ENCODE data around the gene BRINP3. TPM values are rescaled to one million over a fixed set of nuclear protein-coding genes. Genes with fewer than 3 reads are reported as not detected.
A peak's percentile ranks its signal among the peaks of the same experiment; 100 is the strongest.

Gene BRINP3
- polyA plus RNA-seq, 1 donor from 2014 or later = 7.7 TPM

GRCh38 chr1:190104961-190105360 lies 372.7 kb downstream of the BRINP3 start:
- Histone ChIP-seq H3K27ac (ENCODE audit: low read length) (no peak overlapping the region), H3K36me3 (ENCODE audit: insufficient read depth, low read length) (no peaks in the 10 kb centered on the region), H3K9me3 (ENCODE audit: low read length) (no peaks in the 10 kb centered on the region)

DNA sequence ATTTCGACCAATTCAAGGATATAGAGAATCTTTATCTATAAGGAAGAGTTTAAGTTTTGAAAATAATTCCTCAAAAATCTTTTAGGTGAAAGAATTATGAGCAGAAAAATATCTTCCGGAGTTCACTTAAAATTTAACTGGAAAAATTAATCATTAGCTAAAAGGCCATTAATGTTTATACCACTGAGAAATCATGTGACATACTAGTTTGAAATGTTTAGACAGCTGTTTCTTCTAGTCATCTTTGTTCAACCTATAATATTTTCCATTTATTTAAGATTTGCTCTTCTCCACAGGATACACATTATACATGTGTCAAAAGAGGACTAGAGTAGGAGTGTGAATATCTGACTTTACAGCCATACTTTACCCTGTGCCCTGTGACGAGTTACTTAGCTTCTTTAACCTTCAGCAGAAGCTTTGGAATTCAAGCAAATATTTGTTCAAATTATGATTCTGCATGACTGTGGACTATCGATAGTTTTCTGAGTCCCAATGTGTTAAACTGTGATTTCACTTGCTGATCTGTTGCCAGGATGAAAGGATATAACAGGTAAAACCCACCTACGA lies 374.8 kb downstream of the BRINP3 start:
- TF ChIP-seq CTCF (IDR thresholded peaks at IDR 0.05; ENCODE audit: poor library complexity, severe bottlenecking) (no peak), TAF1 (IDR thresholded peaks at IDR 0.05; ENCODE audit: low read depth) (no peak), RAD21 (conservative IDR thresholded peaks at IDR 0.05) (no peak), EZH2 (IDR thresholded peaks at IDR 0.05; ENCODE audit: borderline replicate concordance, insufficient read depth, low read length, poor library complexity, severe bottlenecking) (no peak), MXI1 (conservative IDR thresholded peaks at IDR 0.05; ENCODE audit: poor library complexity, severe bottlenecking) (no peak), EP300 (conservative IDR thresholded peaks at IDR 0.05; ENCODE audit: poor library complexity, severe bottlenecking) (peak; percentile 38), SMC3 (conservative IDR thresholded peaks at IDR 0.05; ENCODE audit: poor library complexity) (no peak), POLR2AphosphoS5 (IDR thresholded peaks at IDR 0.05) (peak; percentile 24)
- TF ChIP-seq, protein P1, sequence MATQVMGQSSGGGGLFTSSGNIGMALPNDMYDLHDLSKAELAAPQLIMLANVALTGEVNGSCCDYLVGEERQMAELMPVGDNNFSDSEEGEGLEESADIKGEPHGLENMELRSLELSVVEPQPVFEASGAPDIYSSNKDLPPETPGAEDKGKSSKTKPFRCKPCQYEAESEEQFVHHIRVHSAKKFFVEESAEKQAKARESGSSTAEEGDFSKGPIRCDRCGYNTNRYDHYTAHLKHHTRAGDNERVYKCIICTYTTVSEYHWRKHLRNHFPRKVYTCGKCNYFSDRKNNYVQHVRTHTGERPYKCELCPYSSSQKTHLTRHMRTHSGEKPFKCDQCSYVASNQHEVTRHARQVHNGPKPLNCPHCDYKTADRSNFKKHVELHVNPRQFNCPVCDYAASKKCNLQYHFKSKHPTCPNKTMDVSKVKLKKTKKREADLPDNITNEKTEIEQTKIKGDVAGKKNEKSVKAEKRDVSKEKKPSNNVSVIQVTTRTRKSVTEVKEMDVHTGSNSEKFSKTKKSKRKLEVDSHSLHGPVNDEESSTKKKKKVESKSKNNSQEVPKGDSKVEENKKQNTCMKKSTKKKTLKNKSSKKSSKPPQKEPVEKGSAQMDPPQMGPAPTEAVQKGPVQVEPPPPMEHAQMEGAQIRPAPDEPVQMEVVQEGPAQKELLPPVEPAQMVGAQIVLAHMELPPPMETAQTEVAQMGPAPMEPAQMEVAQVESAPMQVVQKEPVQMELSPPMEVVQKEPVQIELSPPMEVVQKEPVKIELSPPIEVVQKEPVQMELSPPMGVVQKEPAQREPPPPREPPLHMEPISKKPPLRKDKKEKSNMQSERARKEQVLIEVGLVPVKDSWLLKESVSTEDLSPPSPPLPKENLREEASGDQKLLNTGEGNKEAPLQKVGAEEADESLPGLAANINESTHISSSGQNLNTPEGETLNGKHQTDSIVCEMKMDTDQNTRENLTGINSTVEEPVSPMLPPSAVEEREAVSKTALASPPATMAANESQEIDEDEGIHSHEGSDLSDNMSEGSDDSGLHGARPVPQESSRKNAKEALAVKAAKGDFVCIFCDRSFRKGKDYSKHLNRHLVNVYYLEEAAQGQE (IDR thresholded peaks at IDR 0.05; ENCODE audit: borderline replicate concordance) = no peak
- no peaks in the 10 kb centered on the region for H3K79me2 ChIP-seq (replicated peaks; ENCODE audit: insufficient read depth, low read length)
- no peaks in the 10 kb centered on the region for H3K9me2 ChIP-seq (ENCODE audit: insufficient read depth, low read length)
- H2AFZ ChIP-seq (ENCODE audit: low read depth, low read length) = no peak overlapping the region
- H3K27me3 ChIP-seq (ENCODE audit: insufficient read depth, low read depth, low read length) = no peaks in the 10 kb centered on the region
- H3K4me2 ChIP-seq (ENCODE audit: low read length) = no peak overlapping the region
- no peak overlapping the region for H3K9ac ChIP-seq (ENCODE audit: low read length)
- no peak overlapping the region for H3K27ac ChIP-seq (ENCODE audit: low read length)
- no peaks in the 10 kb centered on the region for H3K9me3 ChIP-seq (ENCODE audit: low read length)
- no peaks in the 10 kb centered on the region for H4K20me1 ChIP-seq (ENCODE audit: insufficient read depth)
- no peak overlapping the region for H3K4me3 ChIP-seq (ENCODE audit: low read length)
- no peaks in the 10 kb centered on the region for H3F3A ChIP-seq (ENCODE audit: insufficient read depth, low read length, poor library complexity, severe bottlenecking)
- H3K36me3 ChIP-seq (ENCODE audit: insufficient read depth, low read length) = no peaks in the 10 kb centered on the region

More at GRCh38 chr1:190104961-190105360, 372.7 kb downstream of the BRINP3 start:
- no peaks in the 10 kb centered on the region for H3F3A ChIP-seq (ENCODE audit: insufficient read depth, low read length, poor library complexity, severe bottlenecking)
- H3K79me2 ChIP-seq (replicated peaks; ENCODE audit: insufficient read depth, low read length) = no peaks in the 10 kb centered on the region
- no peaks in the 10 kb centered on the region for H3K27me3 ChIP-seq (ENCODE audit: insufficient read depth, low read depth, low read length)
- H3K9me2 ChIP-seq (ENCODE audit: insufficient read depth, low read length) = no peaks in the 10 kb centered on the region
- TF ChIP-seq MXI1 (conservative IDR thresholded peaks at IDR 0.05; ENCODE audit: poor library complexity, severe bottlenecking) (no peak), CTCF (IDR thresholded peaks at IDR 0.05; ENCODE audit: poor library complexity, severe bottlenecking) (no peak), POLR2AphosphoS5 (IDR thresholded peaks at IDR 0.05) (no peak), TAF1 (IDR thresholded peaks at IDR 0.05; ENCODE audit: low read depth) (no peak), RAD21 (conservative IDR thresholded peaks at IDR 0.05) (no peak), EP300 (conservative IDR thresholded peaks at IDR 0.05; ENCODE audit: poor library complexity, severe bottlenecking) (no peak)
- no peak overlapping the region for H2AFZ ChIP-seq (ENCODE audit: low read depth, low read length)
- H4K20me1 ChIP-seq (ENCODE audit: insufficient read depth) = no peaks in the 10 kb centered on the region
- no peak overlapping the region for H3K9ac ChIP-seq (ENCODE audit: low read length)
- H3K4me2 ChIP-seq (ENCODE audit: low read length) = no peak overlapping the region
- no peak overlapping the region for H3K4me3 ChIP-seq (ENCODE audit: low read length)
